Measurements from ENCODE around the gene CAMK2N1.
"Not testable (repeated sequence)": the region's sequence is repeated elsewhere in the genome, so short reads cannot be mapped to it uniquely, and the experiment has no call there.

The CAMK2N1 gene

GRCh38 chr1:20496725-20497383, 10.8 kb upstream of the CAMK2N1 start:
- not testable (repeated sequence) for DNase-seq (ENCODE audit: low read depth)

- DNase-seq (ENCODE audit: low read depth) = no peak
These were observed 10.2 kb upstream of the CAMK2N1 start for GRCh38 chr1:20496241-20496661.

- DNase-seq (ENCODE audit: low read depth) = no peak
These were observed 9.7 kb upstream of the CAMK2N1 start for GRCh38 chr1:20495661-20496060.

- DNase-seq (ENCODE audit: low read depth) = no peak
These were observed 8.8 kb upstream of the CAMK2N1 start for GRCh38 chr1:20494609-20495311.

GRCh38 chr1:20493839-20494608, 8.0 kb upstream of the CAMK2N1 start:
- peak; percentile 72 for DNase-seq (ENCODE audit: low read depth)

GRCh38 chr1:20493309-20493708, 7.3 kb upstream of the CAMK2N1 start:
- DNase-seq (ENCODE audit: low read depth) = no peak

- no peak for DNase-seq (ENCODE audit: low read depth)
These were observed 6.7 kb upstream of the CAMK2N1 start for GRCh38 chr1:20492751-20493150.

GRCh38 chr1:20491866-20492265, 5.9 kb upstream of the CAMK2N1 start:
- DNase-seq (ENCODE audit: low read depth) = no peak

- DNase-seq (ENCODE audit: low read depth) = no peak
These were observed 5.2 kb upstream of the CAMK2N1 start for GRCh38 chr1:20491178-20491577.

GRCh38 chr1:20487236-20487590, 1.2 kb upstream of the CAMK2N1 start:
- no peak for DNase-seq (ENCODE audit: low read depth)

GRCh38 chr1:20486457-20487235, 636 bp upstream of the CAMK2N1 start:
- no peak for DNase-seq (ENCODE audit: low read depth)

GRCh38 chr1:20484519-20485462, 1.2 kb downstream of the CAMK2N1 start:
- no peak for DNase-seq (ENCODE audit: low read depth)

GRCh38 chr1:20483833-20484518, 2.0 kb downstream of the CAMK2N1 start:
- no peak for DNase-seq (ENCODE audit: low read depth)

GRCh38 chr1:20483098-20483832, 2.7 kb downstream of the CAMK2N1 start:
- no peak for DNase-seq (ENCODE audit: low read depth)

- no peak for DNase-seq (ENCODE audit: low read depth)
These were observed 4.1 kb downstream of the CAMK2N1 start for GRCh38 chr1:20481643-20482498.

GRCh38 chr1:20480951-20481617, 4.9 kb downstream of the CAMK2N1 start:
- no peak for DNase-seq (ENCODE audit: low read depth)

- DNase-seq (ENCODE audit: low read depth) = no peak
These were observed 5.6 kb downstream of the CAMK2N1 start for GRCh38 chr1:20480243-20480944.

GRCh38 chr1:20479840-20480239, 6.2 kb downstream of the CAMK2N1 start:
- DNase-seq (ENCODE audit: low read depth) = no peak
